ENCODE results near the gene TPSG1.
"Not testable (repeated sequence)": the region's sequence is repeated elsewhere in the genome, so short reads cannot be mapped to it uniquely, and the experiment has no call there.

DNA sequence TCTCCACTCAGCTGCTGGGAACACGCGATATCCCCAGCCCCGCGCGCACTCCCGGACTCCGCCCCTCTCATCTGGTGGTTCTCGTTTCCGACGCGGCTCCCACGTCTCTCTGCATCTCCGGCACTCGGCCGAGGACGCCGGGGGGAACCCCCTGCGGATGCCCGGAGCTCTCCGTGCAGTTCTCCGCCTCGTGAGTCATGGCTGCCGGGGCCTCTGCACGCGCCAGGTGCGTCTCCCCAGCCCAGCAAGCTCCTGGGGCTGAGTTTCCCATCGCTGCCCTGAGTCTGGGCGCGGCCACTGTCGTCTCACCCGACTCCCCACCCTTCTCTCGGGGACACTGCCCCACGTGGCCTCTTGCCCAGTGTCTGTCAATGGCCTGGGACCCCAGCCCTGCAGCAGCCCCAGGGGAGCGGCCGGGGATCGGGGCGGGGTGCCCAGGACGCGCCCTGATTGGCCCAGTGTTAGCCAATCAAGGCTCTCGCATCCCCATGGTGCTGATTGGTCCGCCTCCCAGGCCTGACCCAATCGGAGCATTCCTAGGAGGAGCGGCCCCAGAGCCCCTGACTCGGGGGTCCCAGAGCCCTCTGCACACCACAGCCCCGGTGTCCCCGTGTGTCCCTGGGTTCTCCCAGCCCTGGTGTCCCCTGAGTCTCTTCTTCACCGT, 28.8 kb upstream of the TPSG1 start:
- TF ChIP-seq TCF7L2 (IDR thresholded peaks at IDR 0.05; ENCODE audit: borderline replicate concordance, extremely low read depth, insufficient read depth, insufficient read length); EZH2 (IDR thresholded peaks at IDR 0.05); POLR2A (IDR thresholded peaks at IDR 0.05; ENCODE audit: borderline replicate concordance, extremely low read depth, insufficient read depth, insufficient read length); JUND (IDR thresholded peaks at IDR 0.05); SIN3A (IDR thresholded peaks at IDR 0.05; ENCODE audit: low read depth); SRF (IDR thresholded peaks at IDR 0.05; ENCODE audit: low read depth); POLR2AphosphoS5 (IDR thresholded peaks at IDR 0.05; ENCODE audit: low read depth, low read length); CEBPB (IDR thresholded peaks at IDR 0.05; ENCODE audit: low read depth); ELF1 (IDR thresholded peaks at IDR 0.05; ENCODE audit: borderline replicate concordance, low read depth); ZFX (IDR thresholded peaks at IDR 0.05): not testable (repeated sequence)
- TF ChIP-seq, protein P1, sequence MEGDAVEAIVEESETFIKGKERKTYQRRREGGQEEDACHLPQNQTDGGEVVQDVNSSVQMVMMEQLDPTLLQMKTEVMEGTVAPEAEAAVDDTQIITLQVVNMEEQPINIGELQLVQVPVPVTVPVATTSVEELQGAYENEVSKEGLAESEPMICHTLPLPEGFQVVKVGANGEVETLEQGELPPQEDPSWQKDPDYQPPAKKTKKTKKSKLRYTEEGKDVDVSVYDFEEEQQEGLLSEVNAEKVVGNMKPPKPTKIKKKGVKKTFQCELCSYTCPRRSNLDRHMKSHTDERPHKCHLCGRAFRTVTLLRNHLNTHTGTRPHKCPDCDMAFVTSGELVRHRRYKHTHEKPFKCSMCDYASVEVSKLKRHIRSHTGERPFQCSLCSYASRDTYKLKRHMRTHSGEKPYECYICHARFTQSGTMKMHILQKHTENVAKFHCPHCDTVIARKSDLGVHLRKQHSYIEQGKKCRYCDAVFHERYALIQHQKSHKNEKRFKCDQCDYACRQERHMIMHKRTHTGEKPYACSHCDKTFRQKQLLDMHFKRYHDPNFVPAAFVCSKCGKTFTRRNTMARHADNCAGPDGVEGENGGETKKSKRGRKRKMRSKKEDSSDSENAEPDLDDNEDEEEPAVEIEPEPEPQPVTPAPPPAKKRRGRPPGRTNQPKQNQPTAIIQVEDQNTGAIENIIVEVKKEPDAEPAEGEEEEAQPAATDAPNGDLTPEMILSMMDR (IDR thresholded peaks at IDR 0.05 in 2 of 3, conservative IDR thresholded peaks at IDR 0.05 in 1 of 3; ENCODE audit: borderline replicate concordance in 1 of 3, insufficient read depth in 1 of 3, low read depth in 2 of 3, low read length in 2 of 3) = not testable (repeated sequence)
- TF ChIP-seq, protein P2, sequence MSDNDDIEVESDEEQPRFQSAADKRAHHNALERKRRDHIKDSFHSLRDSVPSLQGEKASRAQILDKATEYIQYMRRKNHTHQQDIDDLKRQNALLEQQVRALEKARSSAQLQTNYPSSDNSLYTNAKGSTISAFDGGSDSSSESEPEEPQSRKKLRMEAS (IDR thresholded peaks at IDR 0.05) = not testable (repeated sequence)
